H1 (cell line): ENCODE measurements around the gene PRKN. TPM values are rescaled to one million over a fixed set of nuclear protein-coding genes. Genes with fewer than 3 reads are reported as not detected.

Experiments
- CBX8 ChIP-seq: fragments of 300-800, 300-1000 bp; sonication (generic); IDR thresholded peaks from 2 replicates; pipeline ENCODE4 v1.7.1; 2016; ENCODE audit warnings: low read depth, low read length, borderline replicate concordance
- CHD7 ChIP-seq: fragments of 300-600 bp; sonication (generic); IDR thresholded peaks from 2 replicates; pipeline ENCODE4 v1.7.1; 2012; ENCODE audit warnings: low read length, moderate library complexity, mild to moderate bottlenecking, inconsistent platforms; ENCODE audit not compliant: insufficient replicate concordance
- E2F6 ChIP-seq: IDR thresholded peaks from 2 replicates; pipeline ENCODE4 v1.6.1; 2012; ENCODE audit warnings: inconsistent platforms
- FOSL1 ChIP-seq: IDR thresholded peaks from 2 replicates; pipeline ENCODE4 v1.6.1; 2011; ENCODE audit warnings: mild to moderate bottlenecking, low read depth, low read length, moderate library complexity; ENCODE audit not compliant: insufficient read depth
- JUN ChIP-seq: IDR thresholded peaks from 2 replicates; pipeline ENCODE4 v1.6.1; 2011; ENCODE audit warnings: low read depth, mild to moderate bottlenecking, improper control_type of control experiment, low read length
- MAX ChIP-seq: IDR thresholded peaks from 2 replicates; pipeline ENCODE4 v1.6.1; 2012; ENCODE audit warnings: inconsistent platforms
- NANOG ChIP-seq: IDR thresholded peaks from 2 replicates; pipeline ENCODE4 v1.6.1; 2011; ENCODE audit warnings: low read length, low read depth, mild to moderate bottlenecking, inconsistent platforms; ENCODE audit not compliant: insufficient read depth, poor library complexity, severe bottlenecking
- POLR2AphosphoS5 ChIP-seq: IDR thresholded peaks from 2 replicates; pipeline ENCODE4 v1.6.1; 2011; ENCODE audit warnings: low read depth, low read length
- RAD21 ChIP-seq, 2 experiments: IDR thresholded peaks in 1 of 2; conservative IDR thresholded peaks in 1 of 2; 2 replicates each; pipeline ENCODE4 v1.6.1; 2011; ENCODE audit warnings: low read depth in 2 of 2, low read length in 2 of 2, improper control_type of control experiment in 1 of 2, inconsistent platforms in 1 of 2, mild to moderate bottlenecking in 1 of 2, moderate library complexity in 1 of 2
- SIX5 ChIP-seq: IDR thresholded peaks from 2 replicates; pipeline ENCODE4 v1.6.1; 2011; ENCODE audit warnings: mild to moderate bottlenecking, low read depth, low read length
- TCF12 ChIP-seq: IDR thresholded peaks from 2 replicates; pipeline ENCODE4 v1.6.1; 2011; ENCODE audit warnings: low read depth, mild to moderate bottlenecking, low read length
- polyA plus RNA-seq, 7 experiments: library from polyadenylated mRNA; depleted of rRNA in 3 of 7; stranded (reverse) in 5 of 7; unstranded in 2 of 7; fragments of >200 nt in 5 of 7; fragments of 200-250 nt in 2 of 7; gene quantifications; 1 replicate in 5 of 7; 2 replicates in 1 of 7; 4 replicates in 1 of 7; pipeline versions ENCODE4 v1.2.1 to v1.2.3, GENCODE V29; 2011 to 2013; ENCODE audit warnings: missing spikeins in 2 of 7, mixed read lengths in 2 of 7
- total RNA-seq: library from RNA; stranded (reverse); fragmentation: NEBNext Ultra II Directional; extraction: Animal tissue kit (Norgen Biotek cat#: 25700); gene quantifications from 2 replicates; pipeline ENCODE4 v1.2.1, GENCODE V29; 2021

PRKN gene
- total and polyA plus RNA-seq, 2 of the 8 experiments (the other 6 are each of a cell fraction or from before 2014, with no cell fraction given) = 0.13 to 0.29 TPM

GRCh38 chr6:161561908-161562307, 1165.7 kb downstream of the PRKN start (continued):
- TF ChIP-seq CHD7 (no peak), RAD21 (IDR thresholded peaks at IDR 0.05 in 1 of 2, conservative IDR thresholded peaks at IDR 0.05 in 1 of 2; ENCODE audit: low read depth in 2 of 2, low read length in 2 of 2) (no peak), CBX8 (no peak), E2F6 (no peak), MAX (no peak), FOSL1 (no peak), TCF12 (no peak), SIX5 (no peak), POLR2AphosphoS5 (no peak), NANOG (no peak), JUN (no peak)
